H1 (cell line): ENCODE results near the gene GRK5.

ENCODE experiments used
- CBX8 ChIP-seq: fragments of 300-800, 300-1000 bp; sonication (generic); IDR thresholded peaks from 2 replicates; pipeline ENCODE4 v1.7.1; 2016; ENCODE audit warnings: low read depth, low read length, borderline replicate concordance
- CEBPB ChIP-seq: IDR thresholded peaks from 2 replicates; pipeline ENCODE4 v1.6.1; 2012; ENCODE audit warnings: low read depth, low read length
- CTCF ChIP-seq, 3 experiments: IDR thresholded peaks; 1 replicate in 2 of 3; 2 replicates in 1 of 3; pipeline versions ENCODE4 v1.5.1 to v1.6.1; 2011; ENCODE audit warnings: low read length in 3 of 3, mild to moderate bottlenecking in 3 of 3, inconsistent platforms in 2 of 3, low read depth in 1 of 3, moderate library complexity in 1 of 3; ENCODE audit not compliant: insufficient read depth in 1 of 3; ENCODE audit errors: control extremely low read depth in 1 of 3
- NRF1 ChIP-seq: IDR thresholded peaks from 2 replicates; pipeline ENCODE4 v1.6.1; 2011; ENCODE audit warnings: mild to moderate bottlenecking, low read depth, low read length, improper control_type of control experiment
- POLR2A ChIP-seq, 2 experiments: IDR thresholded peaks; 1 replicate in 1 of 2; 2 replicates in 1 of 2; pipeline ENCODE4 v1.6.1; 2011; ENCODE audit warnings: low read depth in 2 of 2, low read length in 2 of 2, mild to moderate bottlenecking in 2 of 2; ENCODE audit errors: control extremely low read depth in 1 of 2
- RAD21 ChIP-seq, 2 experiments: IDR thresholded peaks in 1 of 2; conservative IDR thresholded peaks in 1 of 2; 2 replicates each; pipeline ENCODE4 v1.6.1; 2011; ENCODE audit warnings: low read depth in 2 of 2, low read length in 2 of 2, improper control_type of control experiment in 1 of 2, inconsistent platforms in 1 of 2, mild to moderate bottlenecking in 1 of 2, moderate library complexity in 1 of 2
- YY1 ChIP-seq: IDR thresholded peaks from 2 replicates; pipeline ENCODE4 v1.6.1; 2011; ENCODE audit warnings: low read depth, mild to moderate bottlenecking, low read length

DNA sequence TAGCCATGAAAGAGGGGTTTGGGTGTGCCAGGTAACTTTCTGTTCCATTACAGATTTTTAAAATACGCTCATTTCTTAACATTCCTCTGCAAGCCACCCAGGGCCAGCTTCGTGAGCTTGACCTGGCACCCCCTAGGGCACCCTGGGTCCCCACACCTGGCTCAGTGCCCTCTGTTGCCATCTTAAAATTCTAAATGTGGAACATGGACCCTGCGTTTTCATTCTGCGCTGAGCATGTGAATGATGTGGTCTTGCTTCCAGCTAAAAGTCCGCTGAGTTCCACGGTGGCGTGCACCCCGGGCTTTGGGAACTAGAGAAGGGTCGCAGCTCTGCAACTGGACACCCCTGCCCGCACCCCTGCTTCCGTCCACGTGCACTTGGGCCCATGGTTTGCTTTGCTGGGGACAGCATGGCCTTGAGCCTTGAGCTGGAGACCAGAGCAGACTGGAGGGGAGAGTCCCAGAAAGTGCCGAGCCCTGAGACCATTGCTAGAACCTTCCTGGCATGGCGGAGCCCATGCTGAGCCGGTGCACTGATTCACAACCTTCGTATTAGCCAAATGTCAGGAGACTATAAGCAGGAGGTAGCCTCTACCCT lies 244.0 kb downstream of the GRK5 start:
- TF ChIP-seq NRF1 (no peak), POLR2A (IDR thresholded peaks at IDR 0.05; ENCODE audit: control extremely low read depth in 1 of 2, low read depth in 2 of 2, low read length in 2 of 2) (no peak), CBX8 (no peak), RAD21 (IDR thresholded peaks at IDR 0.05 in 1 of 2, conservative IDR thresholded peaks at IDR 0.05 in 1 of 2; ENCODE audit: low read depth in 2 of 2, low read length in 2 of 2) (no peak), CEBPB (no peak), YY1 (no peak), CTCF (IDR thresholded peaks at IDR 0.05; ENCODE audit: control extremely low read depth in 1 of 3, insufficient read depth in 1 of 3, low read depth in 1 of 3, low read length in 3 of 3) (no peak)
